KOPT-K1 (cell line): ENCODE measurements around the gene SDC1.

ENCODE experiments used
- H3K27ac ChIP-seq: fragments of 200-600 bp; sonication (generic); 2 replicates; pipeline ENCODE4 v1.5.1; 2016; ENCODE audit warnings: antibody characterized with exemption, mild to moderate bottlenecking, low read depth, low read length; ENCODE audit not compliant: poor library complexity, severe bottlenecking
- H3K36me3 ChIP-seq: fragments of 200-600 bp; sonication (generic); 2 replicates; pipeline ENCODE4 v1.5.1; 2017; ENCODE audit warnings: antibody characterized with exemption, mild to moderate bottlenecking, low read length, moderate library complexity; ENCODE audit not compliant: insufficient read depth
- H3K9me3 ChIP-seq: fragments of 200-600 bp; sonication (generic); 2 replicates; pipeline ENCODE4 v1.5.1; 2017; ENCODE audit warnings: antibody characterized with exemption, low read length, mild to moderate bottlenecking; ENCODE audit not compliant: insufficient read depth, poor library complexity, severe bottlenecking

Gene SDC1

GRCh38 chr2:20169796-20170703 is 54.9 kb downstream of the SDC1 start:
- Histone ChIP-seq H3K27ac (no peak overlapping the region), H3K9me3 (no peaks in the 10 kb centered on the region), H3K36me3 (no peaks in the 10 kb centered on the region)

- H3K27ac ChIP-seq = no peak overlapping the region
- no peaks in the 10 kb centered on the region for H3K9me3 ChIP-seq
- H3K36me3 ChIP-seq = no peaks in the 10 kb centered on the region
Measured at GRCh38 chr2:20168727-20169696, 55.9 kb downstream of the SDC1 start.

DNA sequence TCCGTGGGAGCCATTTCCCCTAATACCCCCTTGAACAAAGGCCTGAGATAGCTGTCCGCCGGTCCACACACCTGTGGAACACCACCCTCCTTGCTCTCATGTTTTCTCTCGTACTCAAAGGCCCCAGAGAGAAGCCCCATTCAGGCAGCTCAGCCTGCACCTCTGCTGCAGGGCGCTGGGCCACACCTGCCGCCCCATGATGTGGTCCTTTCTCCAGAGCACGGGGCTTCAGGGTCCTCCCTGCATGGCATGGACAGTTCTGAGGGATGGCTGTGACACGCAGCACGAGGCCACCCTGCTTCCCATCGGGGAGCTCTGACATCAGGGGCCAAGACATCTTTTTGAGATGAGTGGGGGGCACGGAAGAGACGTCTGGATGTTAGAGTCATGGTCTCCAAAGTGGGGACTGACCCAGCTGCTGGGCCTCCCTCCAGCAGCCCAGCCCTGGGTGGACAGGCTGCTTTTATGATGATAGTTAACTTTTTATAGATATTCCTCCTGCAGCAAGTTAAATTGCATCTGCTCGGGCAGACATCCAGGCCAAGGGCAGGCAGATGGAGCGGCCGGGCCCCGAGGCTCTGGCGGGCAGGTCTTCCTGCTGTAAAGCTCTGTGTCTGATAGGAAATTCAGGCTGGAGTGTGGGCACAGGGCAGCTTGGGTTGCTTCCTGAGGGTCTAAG is 56.7 kb downstream of the SDC1 start:
- no peaks in the 10 kb centered on the region for H3K9me3 ChIP-seq
- H3K36me3 ChIP-seq = no peaks in the 10 kb centered on the region
- no peak overlapping the region for H3K27ac ChIP-seq

DNA sequence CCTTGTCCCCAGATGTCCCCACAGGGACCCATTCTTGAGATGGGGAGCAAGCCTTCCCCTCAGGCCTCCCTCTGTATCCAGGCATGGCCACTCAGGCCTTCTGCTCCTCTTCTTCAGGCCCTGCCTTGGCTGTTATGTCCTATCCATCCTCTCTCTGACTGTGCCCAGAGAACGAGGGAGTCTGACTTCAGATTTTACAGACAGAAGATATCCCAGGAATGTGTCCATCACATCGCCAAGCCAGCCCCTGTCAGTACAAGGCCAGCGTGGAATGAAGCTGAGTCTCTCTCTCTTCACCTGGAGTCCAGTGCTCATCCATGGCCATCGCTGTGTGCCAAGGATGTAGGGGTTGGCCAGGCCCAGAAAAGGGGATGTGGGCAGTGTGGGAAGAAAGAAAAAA is 57.6 kb downstream of the SDC1 start:
- no peaks in the 10 kb centered on the region for H3K9me3 ChIP-seq
- H3K27ac ChIP-seq = no peak overlapping the region
- H3K36me3 ChIP-seq = no peaks in the 10 kb centered on the region

DNA sequence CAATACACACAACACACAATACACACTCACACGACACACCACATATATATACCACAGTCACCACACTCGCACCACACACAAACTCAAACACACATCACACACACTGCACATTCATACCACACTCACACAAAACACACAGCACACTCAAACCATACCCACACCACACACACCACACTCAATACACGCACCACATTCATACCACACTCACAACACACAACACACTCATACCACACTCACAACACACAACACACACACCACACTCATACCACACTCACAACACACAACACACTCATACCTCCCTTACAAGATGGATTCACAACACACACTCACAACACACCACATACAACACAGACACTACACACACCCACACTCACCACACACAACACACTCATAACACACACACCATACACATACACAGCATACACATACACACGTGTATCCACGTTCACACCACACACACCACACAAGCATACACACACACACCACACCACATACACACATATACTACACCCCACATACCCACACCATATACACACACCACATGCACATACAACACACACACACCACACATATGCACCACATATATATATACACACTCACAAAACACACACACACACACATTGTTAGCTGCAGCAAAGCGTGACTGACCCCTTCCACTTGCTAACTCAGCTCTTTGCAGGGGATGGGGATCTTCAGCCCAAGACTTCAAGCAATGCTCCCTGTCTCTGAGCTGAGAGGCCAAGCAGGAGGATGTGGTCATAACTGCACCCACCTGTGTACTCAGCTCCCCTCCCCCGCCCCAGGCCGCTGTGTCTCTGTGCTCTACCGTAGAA is 59.0 kb downstream of the SDC1 start:
- no peaks in the 10 kb centered on the region for H3K9me3 ChIP-seq
- H3K27ac ChIP-seq = no peak overlapping the region
- H3K36me3 ChIP-seq = no peaks in the 10 kb centered on the region

DNA sequence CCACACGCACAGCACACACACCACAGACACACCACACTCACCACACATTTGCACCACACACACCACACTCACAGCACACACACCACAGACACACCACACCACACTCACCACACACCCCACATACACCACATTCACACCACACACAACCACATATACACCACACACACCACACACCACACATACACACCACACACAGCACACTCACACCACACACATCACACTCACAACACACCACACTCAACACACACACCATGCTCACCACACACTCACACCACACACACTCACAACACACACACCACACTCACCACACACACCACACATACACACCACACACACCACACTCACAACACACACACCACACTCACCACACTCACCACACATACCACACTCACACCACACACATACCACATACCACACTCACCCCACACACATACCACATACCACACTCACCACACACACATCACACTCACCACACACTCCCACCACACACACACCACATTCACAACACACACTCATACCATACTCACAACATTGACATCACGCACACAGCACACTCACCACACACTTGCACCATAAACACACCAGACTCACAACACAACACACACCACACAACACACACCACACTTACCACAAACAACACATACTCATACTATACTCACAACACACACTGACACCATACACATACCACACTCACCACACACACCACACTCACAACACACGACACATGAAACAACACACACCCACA is 60.0 kb downstream of the SDC1 start:
- H3K9me3 ChIP-seq = peaks cover under 1% of the 10 kb centered on the region
- H3K27ac ChIP-seq = no peak overlapping the region
- H3K36me3 ChIP-seq = no peaks in the 10 kb centered on the region

GRCh38 chr2:20164061-20164733 is 60.7 kb downstream of the SDC1 start:
- no peak overlapping the region for H3K27ac ChIP-seq
- H3K9me3 ChIP-seq = peaks cover 8% of the 10 kb centered on the region
- no peaks in the 10 kb centered on the region for H3K36me3 ChIP-seq

DNA sequence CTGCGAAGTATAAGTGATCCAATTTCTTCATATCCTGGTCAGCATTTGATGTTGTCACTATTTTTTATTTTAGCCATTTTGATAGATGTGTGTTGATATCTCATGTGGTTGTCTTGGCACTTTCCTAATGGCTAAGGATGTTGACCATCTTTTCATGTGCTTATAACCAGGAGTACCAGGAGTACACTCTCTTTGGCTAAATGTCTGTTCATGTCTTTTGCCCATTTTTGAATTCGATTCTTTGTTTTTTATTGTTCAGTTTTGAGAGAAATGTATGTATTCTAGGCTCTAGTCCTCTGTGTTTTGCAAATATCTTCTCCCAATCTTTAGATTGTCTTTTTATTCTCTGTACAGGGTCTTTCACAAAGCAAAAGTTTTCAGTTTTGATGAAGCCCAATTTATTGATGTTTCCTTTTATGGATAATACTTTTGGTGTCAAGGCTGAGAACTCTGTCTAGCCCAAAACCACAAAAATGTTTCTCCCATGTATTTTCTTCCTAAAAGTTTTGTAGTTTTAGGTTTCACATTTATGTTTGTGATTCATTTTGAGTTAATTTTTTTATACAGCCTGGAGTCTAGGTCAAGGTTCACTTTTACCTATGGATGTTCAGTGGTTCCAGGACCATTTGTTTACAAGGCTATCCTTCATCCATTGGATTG is 65.4 kb downstream of the SDC1 start:
- H3K36me3 ChIP-seq = no peaks in the 10 kb centered on the region
- H3K9me3 ChIP-seq = peaks cover 10% of the 10 kb centered on the region
- H3K27ac ChIP-seq = no peak overlapping the region

DNA sequence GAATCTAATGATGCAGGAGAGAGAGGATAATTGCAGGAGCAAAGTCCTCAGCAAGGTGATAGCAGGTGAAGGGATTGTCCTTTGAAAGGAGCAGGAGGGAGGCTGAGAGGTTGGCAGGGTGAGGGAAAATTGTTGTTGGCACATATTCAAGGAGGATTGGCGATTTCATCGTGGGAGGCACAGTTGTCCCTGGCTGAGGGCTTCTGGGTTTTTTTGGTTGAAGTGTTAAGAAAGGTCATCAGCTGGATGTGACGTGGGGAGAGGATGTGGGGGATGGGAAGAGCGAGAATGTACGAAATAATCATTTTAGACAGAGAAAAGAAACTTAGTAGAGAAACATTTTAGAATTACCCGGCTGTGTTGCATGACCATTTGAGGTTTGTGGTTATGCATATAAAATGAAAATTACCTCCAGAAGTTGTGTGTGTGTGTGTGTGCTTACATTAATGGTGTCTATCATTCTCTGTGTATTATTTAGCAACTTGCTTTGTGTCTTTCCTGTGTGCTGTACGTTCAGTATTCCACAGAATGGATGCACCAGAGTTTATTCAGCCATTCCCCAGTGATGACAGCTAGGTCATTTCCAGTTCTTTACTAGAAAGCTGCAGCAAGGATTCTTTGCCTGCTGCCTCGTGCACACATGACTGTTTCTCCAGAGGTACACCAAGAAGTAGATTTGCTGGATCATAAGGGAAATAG is 67.6 kb downstream of the SDC1 start:
- peaks cover 10% of the 10 kb centered on the region for H3K9me3 ChIP-seq
- H3K36me3 ChIP-seq = no peaks in the 10 kb centered on the region
- no peak overlapping the region for H3K27ac ChIP-seq

DNA sequence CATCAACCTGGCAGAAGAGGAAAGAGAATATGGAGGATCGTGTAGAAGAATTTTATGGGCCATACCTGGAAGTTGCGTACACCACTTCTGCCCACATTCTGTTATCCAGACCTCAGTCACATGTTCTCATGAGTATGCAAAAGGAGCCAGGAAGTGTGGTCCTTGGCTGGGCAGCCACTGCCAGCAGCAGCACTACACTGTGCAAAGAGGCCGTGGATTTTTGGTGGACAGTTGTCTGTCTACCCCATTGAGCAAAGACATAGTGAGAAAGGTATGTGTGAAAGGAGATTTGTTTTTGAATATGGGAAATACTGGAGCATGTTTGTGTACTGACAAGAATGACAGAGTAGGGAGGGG is 68.1 kb downstream of the SDC1 start:
- Histone ChIP-seq H3K9me3 (peaks cover 10% of the 10 kb centered on the region), H3K27ac (no peak overlapping the region), H3K36me3 (no peaks in the 10 kb centered on the region)

GRCh38 chr2:20156076-20156759 is 68.7 kb downstream of the SDC1 start:
- peaks cover 10% of the 10 kb centered on the region for H3K9me3 ChIP-seq
- no peak overlapping the region for H3K27ac ChIP-seq
- no peaks in the 10 kb centered on the region for H3K36me3 ChIP-seq
